ELF-1 (cell line): ENCODE results near the gene ARCN1.

Experiments
- DNase-seq: peaks from one replicate; pipeline ENCODE4 v3.0.0-alpha.2; 2016; ENCODE audit warnings: low read depth, low spot score

ARCN1 gene

DNA sequence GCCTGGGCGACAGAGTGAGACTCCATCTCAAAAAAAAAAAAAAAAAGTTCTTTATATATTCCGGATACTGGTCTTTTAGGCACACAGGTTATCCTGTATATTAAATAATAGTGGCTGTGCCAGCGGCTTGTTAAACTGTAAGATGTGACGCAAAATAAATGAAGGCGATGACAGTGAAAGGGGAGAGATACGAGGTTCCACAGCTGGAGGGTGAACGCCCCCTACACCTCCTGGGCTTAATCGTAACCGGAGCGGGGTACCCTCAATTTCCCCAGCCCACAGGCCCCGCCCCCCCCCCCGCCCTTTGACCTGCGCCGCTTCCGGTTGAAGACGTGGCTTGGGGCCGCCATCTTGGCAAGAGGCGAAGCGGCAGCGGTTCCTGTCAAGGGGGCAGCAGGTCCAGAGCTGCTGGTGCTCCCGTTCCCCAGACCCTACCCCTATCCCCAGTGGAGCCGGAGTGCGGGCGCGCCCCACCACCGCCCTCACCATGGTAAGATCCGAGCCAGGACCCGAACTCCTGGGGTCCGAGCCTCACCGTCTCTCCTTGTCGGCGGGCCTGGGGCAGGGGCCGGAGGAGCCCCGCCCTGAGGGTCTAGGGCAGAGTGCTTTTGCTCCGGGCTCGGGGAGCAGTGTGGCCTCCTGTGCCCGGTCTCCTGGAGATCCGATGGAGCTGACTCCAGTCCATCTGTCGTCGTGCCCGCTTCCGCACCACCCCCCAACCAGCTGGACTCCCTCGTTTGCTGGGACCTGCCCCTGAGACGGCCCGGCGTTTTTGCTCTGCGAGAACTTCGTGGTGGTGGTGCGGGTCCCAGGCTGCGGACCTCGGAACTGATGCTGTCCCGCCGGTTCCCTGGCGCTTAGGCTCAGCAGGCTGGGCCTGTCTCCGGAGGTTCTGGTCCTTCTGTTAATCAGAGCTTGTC is at the start of gene ARCN1:
Gene ARCN1 (plus strand): TSS at position 349 of the 920 bp plus-strand sequence. CDS start 139 bp downstream, at position 488.
- DNase-seq = peak; percentile 83

DNA sequence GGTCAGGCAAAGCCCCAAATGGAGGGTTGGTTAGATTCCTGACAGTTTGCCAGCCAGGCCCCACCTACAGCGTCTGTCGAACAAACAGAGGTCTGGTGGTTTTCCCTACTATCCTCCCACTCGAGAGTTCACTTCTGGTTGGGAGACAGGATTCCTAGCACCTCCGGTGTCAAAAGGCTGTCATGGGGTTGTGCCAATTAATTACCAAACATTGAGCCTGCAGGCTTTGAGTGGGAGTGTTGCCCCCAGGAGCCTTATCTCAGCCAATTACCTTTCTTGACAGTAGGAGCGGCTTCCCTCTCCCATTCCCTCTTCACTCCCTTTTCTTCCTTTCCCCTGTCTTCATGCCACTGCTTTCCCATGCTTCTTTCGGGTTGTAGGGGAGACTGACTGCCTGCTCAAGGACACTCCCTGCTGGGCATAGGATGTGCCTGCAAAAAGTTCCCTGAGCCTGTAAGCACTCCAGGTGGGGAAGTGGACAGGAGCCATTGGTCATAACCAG is 49.6 kb upstream of the ARCN1 start:
- peak; percentile 68 for DNase-seq

DNA sequence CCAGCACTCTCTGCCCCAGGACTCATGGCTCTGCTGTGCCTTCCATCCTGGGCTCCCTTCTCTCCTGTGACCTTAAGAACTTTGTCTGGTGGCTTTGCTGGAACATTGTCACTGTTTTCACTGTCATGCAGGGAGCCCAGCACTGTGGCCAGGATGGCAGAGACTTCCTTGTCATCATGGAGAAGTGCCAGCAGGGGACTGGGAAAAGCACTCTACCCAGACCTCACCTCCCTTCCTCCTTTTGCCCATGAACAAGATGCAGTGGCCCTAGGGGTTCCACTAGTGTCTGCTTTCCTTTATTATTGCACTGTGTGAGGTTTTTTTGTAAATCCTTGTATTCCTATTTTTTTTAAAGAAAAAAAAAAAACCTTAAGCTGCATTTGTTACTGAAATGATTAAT is 47.9 kb upstream of the ARCN1 start:
- no peak for DNase-seq

- DNase-seq = no peak
These were observed 47.3 kb upstream of the ARCN1 start for GRCh38 chr11:118524757-118525470.

DNA sequence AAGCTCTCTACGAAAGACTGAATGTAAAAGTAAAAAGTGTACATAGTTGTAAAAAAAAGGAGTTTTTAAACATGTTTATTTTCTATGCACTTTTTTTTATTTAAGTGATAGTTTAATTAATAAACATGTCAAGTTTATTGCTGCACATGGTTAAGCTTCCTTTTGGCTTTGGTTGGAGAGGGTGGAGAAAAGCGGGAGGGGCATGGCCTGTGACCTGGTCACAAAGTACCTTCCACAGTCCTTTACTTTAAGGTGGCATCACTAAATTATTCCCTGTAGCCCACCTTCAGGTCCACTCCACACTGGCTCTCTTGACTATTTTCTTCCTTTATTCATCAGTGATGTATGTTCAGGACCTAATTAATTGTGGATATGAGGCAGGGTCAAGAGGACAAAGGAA is 45.5 kb upstream of the ARCN1 start:
- no peak for DNase-seq

DNA sequence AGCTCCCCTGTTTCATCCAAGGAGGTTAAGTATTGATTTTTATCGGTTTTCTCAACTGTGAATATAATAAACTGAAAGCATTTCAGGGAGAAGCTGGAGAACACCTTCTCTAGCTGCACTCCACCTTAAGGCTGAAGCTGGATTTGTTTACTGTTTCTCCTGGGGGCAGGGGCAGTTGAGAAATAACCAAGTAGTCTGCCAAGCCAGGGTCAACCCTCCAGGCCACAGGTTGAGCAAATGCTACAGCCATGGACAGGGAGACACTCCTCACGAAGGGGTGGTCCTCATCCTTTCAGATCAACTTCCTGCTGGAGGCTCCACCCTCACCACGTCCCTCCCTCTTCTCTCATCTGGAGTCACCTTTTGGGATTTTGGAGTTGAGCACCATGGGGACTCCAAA is 45.1 kb upstream of the ARCN1 start, which contains the start of gene TTC36:
Gene TTC36 (plus strand): TSS at position 366 of the 400 bp plus-strand sequence. CDS start 21 bp downstream, at position 387.
- DNase-seq = peak; percentile 32

DNA sequence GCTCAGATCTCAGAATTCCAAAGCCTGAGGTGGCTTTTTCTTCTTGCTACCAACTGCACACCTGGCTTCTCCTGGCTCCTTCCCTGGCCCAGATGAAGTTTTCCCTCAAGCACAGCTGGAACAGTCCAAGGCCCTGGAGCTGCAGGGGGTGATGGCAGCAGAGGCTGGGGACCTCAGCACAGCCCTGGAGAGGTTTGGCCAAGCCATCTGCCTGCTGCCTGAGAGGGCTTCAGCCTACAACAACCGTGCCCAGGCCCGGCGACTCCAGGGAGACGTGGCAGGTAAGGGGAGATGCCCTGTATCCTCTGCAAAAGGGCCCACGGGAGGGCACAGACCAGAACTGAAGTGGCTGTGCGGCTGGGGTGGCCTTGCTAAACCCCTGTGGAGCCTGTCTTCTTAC is 43.7 kb upstream of the ARCN1 start:
- no peak for DNase-seq

GRCh38 chr11:118529584-118530175 is 42.5 kb upstream of the ARCN1 start:
- peak; percentile 24 for DNase-seq

- DNase-seq = no peak
These were observed 42.0 kb upstream of the ARCN1 start for GRCh38 chr11:118530180-118530682.

DNA sequence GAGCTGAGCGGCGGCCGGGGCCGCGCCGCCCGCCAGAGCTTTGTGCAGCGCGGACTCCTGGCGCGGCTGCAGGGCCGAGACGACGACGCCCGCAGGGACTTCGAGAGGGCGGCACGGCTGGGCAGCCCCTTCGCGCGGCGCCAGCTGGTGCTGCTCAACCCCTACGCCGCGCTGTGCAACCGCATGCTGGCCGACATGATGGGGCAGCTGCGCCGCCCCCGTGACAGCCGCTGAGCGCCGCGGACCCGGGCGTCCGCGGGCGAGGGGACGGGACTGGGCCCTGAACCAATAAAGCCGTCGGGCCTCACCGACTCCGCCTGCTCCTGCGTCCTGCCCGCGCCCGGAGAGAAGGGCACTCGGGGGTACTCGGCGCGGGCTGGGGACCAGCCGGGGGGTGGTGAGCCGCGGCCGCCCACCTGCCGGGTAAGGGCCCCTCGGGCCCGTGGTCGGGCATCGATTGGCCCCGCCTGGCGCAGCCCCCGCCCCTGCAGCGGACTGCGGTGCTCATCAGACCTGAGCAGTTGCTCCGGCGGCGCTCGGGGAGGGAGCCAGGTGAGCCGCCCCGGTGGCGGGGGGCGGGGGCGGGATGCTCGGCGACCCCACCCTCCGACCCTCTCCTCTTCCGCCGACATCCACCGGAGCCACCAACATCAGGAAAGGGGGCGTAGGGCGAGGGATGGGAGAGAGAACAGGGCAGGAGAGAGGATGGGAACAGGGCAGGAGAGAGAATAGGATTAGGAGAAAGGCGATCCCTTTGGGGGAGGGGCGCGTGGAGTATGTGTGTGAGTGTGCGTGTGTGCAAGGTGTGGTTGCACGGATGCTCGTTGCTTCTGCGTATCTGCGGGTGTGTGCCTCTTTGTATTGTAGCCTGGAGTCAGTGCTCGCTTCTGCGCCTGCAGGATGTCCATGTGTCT is 41.3 kb upstream of the ARCN1 start, which contains the start of gene TMEM25:
Gene TMEM25 (plus strand): TSS at position 510 of the 914 bp plus-strand sequence. CDS start 610 bp downstream, outside the sequence.
- peak; percentile 73 for DNase-seq

DNA sequence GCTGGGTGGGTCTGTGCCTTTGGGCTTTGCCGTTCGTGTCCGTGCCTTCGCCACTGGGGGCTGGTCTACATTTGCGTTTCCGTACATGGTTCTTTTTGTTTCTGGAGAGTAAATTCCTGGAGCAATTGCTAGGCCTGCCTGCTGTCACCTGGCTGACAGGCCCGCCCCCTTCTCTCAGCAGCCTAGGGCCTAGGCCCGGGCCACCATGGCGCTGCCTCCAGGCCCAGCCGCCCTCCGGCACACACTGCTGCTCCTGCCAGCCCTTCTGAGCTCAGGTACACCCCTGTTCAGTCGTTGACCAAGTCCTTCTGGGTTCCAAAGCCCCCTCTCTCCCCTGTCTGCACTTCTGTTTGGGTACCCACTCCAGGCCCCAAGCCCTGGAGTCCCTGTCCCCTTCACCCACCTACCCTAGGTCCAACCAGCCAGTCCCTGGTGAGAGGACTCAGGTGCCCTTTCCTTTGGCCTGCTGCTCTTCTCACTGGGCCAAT is 40.6 kb upstream of the ARCN1 start:
- no peak for DNase-seq

DNA sequence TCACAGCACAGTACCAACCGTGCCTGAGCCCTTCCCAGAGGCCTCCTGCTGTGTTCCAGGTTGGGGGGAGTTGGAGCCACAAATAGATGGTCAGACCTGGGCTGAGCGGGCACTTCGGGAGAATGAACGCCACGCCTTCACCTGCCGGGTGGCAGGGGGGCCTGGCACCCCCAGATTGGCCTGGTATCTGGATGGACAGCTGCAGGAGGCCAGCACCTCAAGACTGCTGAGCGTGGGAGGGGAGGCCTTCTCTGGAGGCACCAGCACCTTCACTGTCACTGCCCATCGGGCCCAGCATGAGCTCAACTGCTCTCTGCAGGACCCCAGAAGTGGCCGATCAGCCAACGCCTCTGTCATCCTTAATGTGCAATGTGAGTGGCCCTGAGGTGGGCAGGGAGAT is 40.1 kb upstream of the ARCN1 start:
- DNase-seq = no peak

GRCh38 chr11:118532852-118533768 is 39.1 kb upstream of the ARCN1 start:
- no peak for DNase-seq

DNA sequence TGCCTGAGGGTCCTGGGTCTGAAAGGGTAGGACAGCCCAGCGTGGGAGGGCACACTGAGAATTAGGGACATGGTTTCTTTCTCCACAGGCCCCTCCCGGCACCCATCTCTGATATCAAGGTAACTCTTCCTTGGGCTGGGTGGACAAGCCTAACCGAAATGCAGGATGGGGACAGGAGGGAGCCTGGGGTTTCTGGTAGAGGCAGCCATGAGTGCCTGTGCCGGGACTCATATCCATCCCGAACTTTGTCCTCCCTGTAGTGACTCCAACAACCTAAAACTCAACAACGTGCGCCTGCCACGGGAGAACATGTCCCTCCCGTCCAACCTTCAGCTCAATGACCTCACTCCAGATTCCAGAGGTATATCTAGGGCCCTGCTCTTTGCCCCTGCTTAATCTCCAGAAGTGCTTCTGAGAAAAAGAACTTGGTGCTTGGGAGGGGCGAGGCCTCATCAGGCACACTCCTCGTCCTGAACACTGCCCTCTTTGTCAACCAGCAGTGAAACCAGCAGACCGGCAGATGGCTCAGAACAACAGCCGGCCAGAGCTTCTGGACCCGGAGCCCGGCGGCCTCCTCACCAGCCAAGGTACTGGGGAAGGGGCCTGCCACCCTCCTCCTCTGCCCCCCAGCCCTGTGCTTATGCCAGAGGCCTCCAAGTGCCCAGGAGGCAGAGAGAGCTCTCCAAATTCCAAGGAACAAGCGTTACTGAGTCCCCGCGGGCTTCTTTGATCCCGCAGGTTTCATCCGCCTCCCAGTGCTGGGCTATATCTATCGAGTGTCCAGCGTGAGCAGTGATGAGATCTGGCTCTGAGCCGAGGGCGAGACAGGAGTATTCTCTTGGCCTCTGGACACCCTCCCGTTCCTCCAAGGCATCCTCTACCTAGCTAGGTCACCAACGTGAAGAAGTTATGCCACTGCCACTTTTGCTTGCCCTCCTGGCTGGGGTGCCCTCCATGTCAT is 38.2 kb upstream of the ARCN1 start:
- DNase-seq = no peak

DNA sequence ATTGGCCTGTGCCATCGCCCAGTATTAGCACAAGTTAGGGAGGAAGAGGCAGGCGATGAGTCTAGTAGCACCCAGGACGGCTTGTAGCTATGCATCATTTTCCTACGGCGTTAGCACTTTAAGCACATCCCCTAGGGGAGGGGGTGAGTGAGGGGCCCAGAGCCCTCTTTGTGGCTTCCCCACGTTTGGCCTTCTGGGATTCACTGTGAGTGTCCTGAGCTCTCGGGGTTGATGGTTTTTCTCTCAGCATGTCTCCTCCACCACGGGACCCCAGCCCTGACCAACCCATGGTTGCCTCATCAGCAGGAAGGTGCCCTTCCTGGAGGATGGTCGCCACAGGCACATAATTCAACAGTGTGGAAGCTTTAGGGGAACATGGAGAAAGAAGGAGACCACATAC is 36.9 kb upstream of the ARCN1 start:
- no peak for DNase-seq

DNA sequence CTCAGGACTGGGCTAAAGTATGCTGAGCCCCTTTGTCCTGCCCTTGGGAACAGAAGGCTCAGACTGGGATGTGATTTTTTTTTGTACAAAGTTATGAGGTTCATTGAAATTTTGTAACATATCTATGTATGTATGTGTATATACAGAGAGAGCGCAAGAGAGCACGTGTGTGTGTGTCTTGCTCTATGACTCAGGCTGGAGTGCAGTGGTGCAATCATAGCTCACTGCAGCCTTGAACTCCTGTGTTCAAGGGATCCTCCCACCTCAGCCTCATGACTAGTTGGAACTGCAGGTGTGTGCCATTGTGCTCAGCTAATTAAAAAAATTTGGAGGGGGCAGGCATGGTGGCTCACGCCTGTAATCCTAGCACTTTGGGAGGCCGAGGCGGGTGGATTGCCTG is 35.5 kb upstream of the ARCN1 start:
- no peak for DNase-seq

DNA sequence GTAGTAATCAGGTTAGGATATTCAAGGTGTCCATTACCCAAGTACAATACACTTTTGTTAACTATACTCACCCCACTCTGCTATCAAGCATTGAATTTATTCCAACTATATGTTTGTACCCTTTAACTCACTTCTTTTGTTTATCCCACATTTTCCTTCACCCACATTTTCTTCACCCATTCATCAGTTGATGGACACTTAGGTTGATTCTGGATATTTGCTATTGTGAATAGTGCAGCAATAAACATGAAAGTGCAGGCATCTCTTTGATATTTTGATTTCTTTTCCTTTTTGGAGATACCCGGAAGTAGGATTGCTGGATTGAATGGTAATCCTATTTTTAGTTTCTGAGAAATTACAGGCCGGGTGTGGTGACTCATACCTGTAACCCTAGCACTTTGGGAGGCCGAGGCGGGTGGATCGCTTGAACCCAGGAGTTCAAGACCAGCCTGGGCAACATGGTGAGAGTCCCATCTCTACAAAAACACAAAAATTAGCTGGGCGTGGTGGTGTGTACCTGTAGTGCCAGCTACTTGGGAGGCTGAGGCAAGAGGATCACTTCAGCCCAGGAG is 34.7 kb upstream of the ARCN1 start:
- no peak for DNase-seq
